GM10266 (cell line): Measurements from ENCODE around the gene MYO3B.

Experiments
- DNase-seq: peaks from one replicate; pipeline ENCODE4 v3.0.0; 2012; ENCODE audit errors: extremely low spot score
- CTCF ChIP-seq: IDR thresholded peaks from 2 replicates; pipeline ENCODE4 v1.5.1; 2012; ENCODE audit warnings: mild to moderate bottlenecking, low read depth; ENCODE audit not compliant: control insufficient read depth, insufficient read depth; ENCODE audit errors: missing control alignments

MYO3B gene

GRCh38 chr2:170380267-170380666 is 202.3 kb downstream of the MYO3B start:
- DNase-seq: no peak
- TF ChIP-seq CTCF: no peak

- no peak for TF ChIP-seq CTCF
- DNase-seq: no peak
Measured at GRCh38 chr2:170381678-170382077, 203.7 kb downstream of the MYO3B start.

GRCh38 chr2:170386554-170386953 is 208.6 kb downstream of the MYO3B start:
- TF ChIP-seq CTCF: no peak
- no peak for DNase-seq

GRCh38 chr2:170391018-170391417 is 213.1 kb downstream of the MYO3B start:
- TF ChIP-seq CTCF: no peak
- no peak for DNase-seq

GRCh38 chr2:170391697-170392096 is 213.8 kb downstream of the MYO3B start:
- no peak for DNase-seq
- no peak for TF ChIP-seq CTCF

GRCh38 chr2:170393861-170394498 is 216.0 kb downstream of the MYO3B start:
- no peak for TF ChIP-seq CTCF
- DNase-seq: no peak

GRCh38 chr2:170394641-170395387 is 216.9 kb downstream of the MYO3B start:
- DNase-seq: no peak

More at GRCh38 chr2:170394641-170395387, 216.9 kb downstream of the MYO3B start:
- TF ChIP-seq CTCF: no peak
